Measurements from ENCODE around the gene CDKL1.

DNA sequence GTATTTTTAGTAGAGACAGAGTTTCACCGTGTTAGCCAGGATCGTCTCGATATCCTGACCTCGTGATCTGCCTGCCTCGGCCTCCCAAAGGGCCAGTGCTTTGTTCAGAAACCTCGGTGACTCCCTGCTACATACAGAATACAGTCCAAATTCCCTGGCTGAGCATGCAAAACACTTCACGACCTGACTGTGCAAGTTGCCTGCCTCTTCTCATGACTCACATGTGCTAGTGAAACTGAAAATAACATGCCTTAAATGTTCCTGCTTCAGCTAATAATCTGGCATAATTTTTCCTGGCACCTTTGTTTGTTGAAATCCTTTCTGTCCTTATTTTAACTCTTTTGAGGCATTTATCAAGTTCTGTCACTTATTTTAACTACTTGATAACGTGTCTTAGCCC lies 76.4 kb downstream of the CDKL1 start:
- TF ChIP-seq, protein P1, sequence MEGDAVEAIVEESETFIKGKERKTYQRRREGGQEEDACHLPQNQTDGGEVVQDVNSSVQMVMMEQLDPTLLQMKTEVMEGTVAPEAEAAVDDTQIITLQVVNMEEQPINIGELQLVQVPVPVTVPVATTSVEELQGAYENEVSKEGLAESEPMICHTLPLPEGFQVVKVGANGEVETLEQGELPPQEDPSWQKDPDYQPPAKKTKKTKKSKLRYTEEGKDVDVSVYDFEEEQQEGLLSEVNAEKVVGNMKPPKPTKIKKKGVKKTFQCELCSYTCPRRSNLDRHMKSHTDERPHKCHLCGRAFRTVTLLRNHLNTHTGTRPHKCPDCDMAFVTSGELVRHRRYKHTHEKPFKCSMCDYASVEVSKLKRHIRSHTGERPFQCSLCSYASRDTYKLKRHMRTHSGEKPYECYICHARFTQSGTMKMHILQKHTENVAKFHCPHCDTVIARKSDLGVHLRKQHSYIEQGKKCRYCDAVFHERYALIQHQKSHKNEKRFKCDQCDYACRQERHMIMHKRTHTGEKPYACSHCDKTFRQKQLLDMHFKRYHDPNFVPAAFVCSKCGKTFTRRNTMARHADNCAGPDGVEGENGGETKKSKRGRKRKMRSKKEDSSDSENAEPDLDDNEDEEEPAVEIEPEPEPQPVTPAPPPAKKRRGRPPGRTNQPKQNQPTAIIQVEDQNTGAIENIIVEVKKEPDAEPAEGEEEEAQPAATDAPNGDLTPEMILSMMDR (IDR thresholded peaks at IDR 0.05): no peak
- no peak for TF ChIP-seq POLR2A (IDR thresholded peaks at IDR 0.05)

Measured in lower leg skin (tissue), 3 donors.